Posterior vena cava (tissue), 2 donors: Measurements from ENCODE around the gene SH3RF3. TPM values are rescaled to one million over a fixed set of nuclear protein-coding genes. Genes with fewer than 3 reads are reported as not detected.
"Not testable (repeated sequence)": the region's sequence is repeated elsewhere in the genome, so short reads cannot be mapped to it uniquely, and the experiment has no call there.

Source experiments
- DNase-seq: peaks from one replicate; pipeline ENCODE4 v3.0.0-alpha.2; 2020; ENCODE audit warnings: low spot score
- intact Hi-C, 2 donors: fragments of 100-400 bp; cut with DNase I; formaldehyde crosslinking; loops; one replicate each; pipeline versions ENCODE4 v1.14.1 to v1.14.2; 2022 to 2023
- total RNA-seq, 2 donors: library from RNA; stranded (reverse); fragmentation: NEBNext Ultra II Directional; extraction: Animal tissue kit (Norgen Biotek cat#: 25700); gene quantifications; one replicate each; pipeline ENCODE4 v1.2.1, GENCODE V29; 2021
- donor health status: DM: yes; HTN: yes; CAD: no.
- donor health status: DM: yes; HTN: yes; CAD: no.

Gene SH3RF3
- total RNA-seq, 2 donors from 2014 or later, result 10.1 to 14.1 TPM

DNA sequence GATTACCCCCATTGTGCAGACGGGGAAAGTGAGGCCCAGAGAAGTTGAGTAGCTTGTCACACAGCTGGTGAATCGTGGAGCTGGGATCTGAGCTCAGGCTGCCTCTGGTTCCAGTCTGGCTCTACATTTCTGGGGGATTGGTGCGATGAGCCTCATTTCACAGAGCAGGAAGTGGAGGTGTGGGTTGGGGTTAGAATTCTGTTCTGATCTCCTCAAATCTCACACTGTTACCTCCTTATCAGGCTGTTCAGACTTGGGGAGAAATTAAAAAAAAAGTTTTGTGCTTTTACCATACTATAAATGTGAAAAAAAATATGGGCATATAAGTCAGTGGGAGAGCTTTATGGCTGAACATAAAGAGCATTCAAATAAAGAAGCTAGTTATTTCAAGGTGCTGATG is 21.6 kb downstream of the SH3RF3 start:
- no peak for DNase-seq
- intact Hi-C loops, result no loop called here

- no peak for DNase-seq
Observed at GRCh38 chr2:109151519-109151918, 22.5 kb downstream of the SH3RF3 start.

GRCh38 chr2:109153005-109153784 is 24.2 kb downstream of the SH3RF3 start:
- no peak for DNase-seq
- intact Hi-C loops, result no loop called here

More at GRCh38 chr2:109151519-109151918, 22.5 kb downstream of the SH3RF3 start:
- intact Hi-C loops, result no loop called here

DNA sequence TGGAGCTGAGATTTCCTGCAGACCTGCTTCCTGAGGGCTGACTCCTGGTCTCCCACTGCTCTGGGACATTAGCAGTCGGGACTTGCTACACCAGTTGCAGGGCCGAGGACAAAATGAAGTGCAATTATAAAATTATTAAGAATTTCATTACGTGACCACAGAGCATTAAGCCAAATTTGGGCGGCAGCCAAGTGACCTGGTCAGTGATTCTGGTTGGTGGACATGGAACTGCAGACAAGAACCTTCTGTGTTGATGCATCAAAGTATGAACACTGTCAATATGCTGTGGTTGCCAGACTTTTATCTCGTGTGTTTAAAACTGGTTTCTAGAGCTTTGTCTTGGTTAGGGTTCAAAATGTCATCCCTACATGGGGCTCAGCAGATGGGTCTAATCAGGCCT is 24.8 kb downstream of the SH3RF3 start:
- intact Hi-C loops, result no loop called here
- DNase-seq, result no peak

- intact Hi-C loops, result no loop called here
- DNase-seq, result no peak
Observed at GRCh38 chr2:109154226-109154625, 25.2 kb downstream of the SH3RF3 start.

- intact Hi-C loops, result no loop called here
- DNase-seq, result no peak
Observed at GRCh38 chr2:109155553-109156451, 26.8 kb downstream of the SH3RF3 start.

DNA sequence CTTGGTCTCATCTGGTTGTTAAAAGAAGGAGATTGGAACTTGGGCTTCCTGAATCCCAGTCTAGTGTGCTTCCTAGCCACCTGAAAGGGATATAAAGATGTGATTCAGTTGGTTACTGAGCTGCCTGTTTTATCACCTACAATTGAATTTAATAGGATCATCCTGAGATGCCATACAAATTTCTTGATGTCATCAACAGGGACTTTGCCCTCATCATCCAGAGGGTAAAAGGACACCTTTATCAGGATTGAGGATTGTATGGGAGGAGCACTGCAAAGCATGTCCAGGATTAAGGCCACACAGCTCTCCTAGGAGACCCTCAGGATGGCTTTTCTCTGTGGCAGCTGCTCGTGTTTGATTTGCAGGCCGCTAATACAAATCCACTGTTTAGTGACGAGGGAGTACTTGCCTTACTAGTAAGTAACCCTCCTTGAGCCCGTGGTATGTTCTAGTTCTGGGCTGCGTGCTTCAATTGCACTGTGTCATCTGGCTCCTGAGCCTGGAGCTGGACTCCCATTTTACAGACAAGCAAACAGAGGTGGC is 28.6 kb downstream of the SH3RF3 start:
- DNase-seq, result no peak
- intact Hi-C loops, result no loop called here

- intact Hi-C loops, result no loop called here
- no peak for DNase-seq
Observed at GRCh38 chr2:109158237-109158636, 29.2 kb downstream of the SH3RF3 start.

- DNase-seq, result no peak
- intact Hi-C loops, result no loop called here
Observed at GRCh38 chr2:109159096-109159495, 30.1 kb downstream of the SH3RF3 start.

DNA sequence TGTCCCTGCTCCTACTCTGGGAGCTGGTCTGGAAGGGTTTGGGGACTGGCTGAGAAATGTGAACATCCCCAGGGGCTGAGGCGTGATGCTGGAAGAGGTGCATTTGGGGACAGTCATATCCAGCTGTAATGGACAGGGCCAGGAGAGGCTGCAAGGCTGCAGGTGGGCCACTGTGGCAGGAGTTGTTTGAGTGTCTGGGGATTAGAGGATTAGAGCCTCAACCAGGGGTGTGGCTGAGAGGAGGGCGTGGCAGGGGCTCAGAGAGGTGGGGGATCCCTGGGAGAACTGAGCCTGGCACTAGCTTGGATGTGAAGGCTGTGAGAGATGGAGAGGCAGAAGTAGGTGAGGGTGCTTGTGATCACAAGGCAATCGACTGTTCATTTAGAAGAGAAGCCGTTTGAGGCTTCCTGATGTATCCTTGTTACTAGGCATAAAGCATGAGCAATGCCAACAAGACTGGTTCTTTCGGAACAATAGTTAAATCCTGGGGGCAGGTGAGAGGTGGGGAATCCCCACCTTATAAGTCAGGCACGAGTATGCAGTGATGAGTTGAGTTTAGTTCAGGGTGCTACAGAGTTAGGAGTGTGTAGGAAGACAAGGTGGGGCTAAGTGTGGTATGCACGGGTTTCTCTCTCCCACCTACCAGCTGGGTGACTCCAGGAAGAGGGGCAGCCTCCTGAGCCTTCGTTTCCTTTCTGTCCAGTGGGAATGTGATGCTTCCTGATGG is 31.9 kb downstream of the SH3RF3 start:
- no peak for DNase-seq
- intact Hi-C loops, result no loop called here

DNA sequence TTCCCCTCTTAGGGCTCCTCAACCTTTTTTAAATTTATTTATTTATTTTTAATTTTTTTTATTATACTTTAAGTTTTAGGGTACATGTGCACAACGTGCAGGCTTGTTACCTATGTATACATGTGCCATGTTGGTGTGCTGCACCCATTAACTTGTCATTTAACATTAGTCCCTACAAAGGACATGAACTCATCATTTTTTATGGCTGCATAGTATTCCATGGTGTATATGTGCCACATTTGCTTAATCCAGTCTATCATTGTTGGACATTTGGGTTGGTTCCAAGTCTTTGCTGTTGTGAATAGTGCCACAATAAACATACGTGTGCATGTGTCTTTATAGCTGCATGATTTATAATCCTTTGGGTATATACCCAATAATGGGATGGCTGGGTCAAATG is 33.4 kb downstream of the SH3RF3 start:
- intact Hi-C loops, DNase-seq: not testable (repeated sequence)

DNA sequence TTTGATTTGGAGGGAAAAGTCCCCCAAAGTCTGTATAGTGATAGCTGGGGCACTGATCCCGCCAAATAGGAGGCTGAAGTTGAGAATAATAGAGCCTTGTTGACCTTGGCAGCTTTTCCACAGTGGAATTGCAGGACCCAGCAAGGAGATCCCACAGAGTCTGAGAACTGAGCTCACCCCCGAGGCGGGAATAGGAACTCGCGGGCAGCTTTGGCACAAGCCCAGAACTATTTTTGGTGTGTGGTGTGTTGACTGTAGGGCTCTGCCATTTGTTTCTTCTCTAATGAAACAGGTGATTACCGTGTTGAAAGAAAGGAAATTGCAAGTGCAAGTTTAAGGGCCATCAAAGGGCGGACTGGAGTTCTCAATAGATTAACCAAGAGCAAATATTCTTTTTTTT is 34.0 kb downstream of the SH3RF3 start:
- intact Hi-C loops, result no loop called here
- no peak for DNase-seq

- intact Hi-C loops, result no loop called here
- no peak for DNase-seq
Observed at GRCh38 chr2:109164311-109164710, 35.3 kb downstream of the SH3RF3 start.

- intact Hi-C loops, result no loop called here
- DNase-seq, result no peak
Observed at GRCh38 chr2:109164739-109165221, 35.8 kb downstream of the SH3RF3 start.

GRCh38 chr2:109166811-109167210 is 37.8 kb downstream of the SH3RF3 start:
- no peak for DNase-seq
- intact Hi-C loops, result no loop called here

- intact Hi-C loops, result no loop called here
- no peak for DNase-seq
Observed at GRCh38 chr2:109168086-109168485, 39.1 kb downstream of the SH3RF3 start.

DNA sequence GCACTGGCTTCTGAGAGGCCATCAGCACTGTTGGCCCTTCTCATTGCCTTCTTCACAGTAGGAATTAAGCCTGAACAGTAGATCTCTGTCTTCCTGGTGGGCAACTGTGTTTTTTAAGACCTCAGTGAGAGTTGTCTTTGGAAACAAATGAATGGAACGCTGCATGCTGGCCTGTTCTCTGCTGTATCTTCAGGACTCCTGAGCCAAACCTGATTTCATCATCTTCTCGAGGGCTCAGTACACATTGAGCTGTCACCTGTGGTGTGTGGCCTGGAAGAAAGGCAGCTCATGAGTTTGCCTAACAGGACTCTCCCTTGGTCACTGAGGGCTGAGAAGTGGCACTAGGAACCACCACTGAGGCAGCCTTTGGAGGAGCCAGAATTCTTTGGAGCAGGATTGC is 39.7 kb downstream of the SH3RF3 start:
- intact Hi-C loops, result no loop called here
- no peak for DNase-seq

DNA sequence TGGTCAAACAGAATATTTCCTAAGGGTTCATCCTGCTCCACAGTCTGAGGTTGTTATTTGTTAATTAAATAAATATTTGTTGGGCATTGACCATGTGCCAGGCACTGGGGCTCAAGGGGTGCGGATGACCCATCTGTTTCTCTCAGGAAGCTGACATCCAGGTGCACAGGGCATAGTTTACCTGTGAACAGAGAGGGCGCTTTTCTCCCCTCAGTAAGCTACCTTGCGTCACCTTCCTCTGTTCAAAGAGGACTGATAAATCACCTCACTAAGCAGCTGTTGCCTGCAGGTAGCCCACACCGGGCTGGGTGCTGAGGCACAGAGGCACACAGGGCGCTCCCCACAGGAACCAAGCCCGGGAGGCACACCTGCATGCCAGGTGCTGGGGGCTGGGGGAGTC is 41.6 kb downstream of the SH3RF3 start:
- no peak for DNase-seq
- intact Hi-C loops, result no loop called here
